IMR-90 (cell line): ENCODE data around the gene CDC26. TPM values are rescaled to one million over a fixed set of nuclear protein-coding genes. Genes with fewer than 3 reads are reported as not detected.
"Not testable (repeated sequence)": the region's sequence is repeated elsewhere in the genome, so short reads cannot be mapped to it uniquely, and the experiment has no call there.

Experiments used
- ATAC-seq: fragments of 200-7000 bp; cut with Tn5 transposase; 2 replicates; pipeline ENCODE4 v1.9.1; 2020; ENCODE audit warnings: low read depth, mild to moderate bottlenecking, moderate library complexity
- BruUV-seq: library from RNA; stranded (reverse); fragments of 400-500 nt; replicated peaks from 2 replicates; lab custom pipeline; 2021; lab: Mats Ljungman, UMichigan
- CTCF ChIA-PET: fragments of 300-600 bp; formaldehyde crosslinking; extraction: SDS; loops from one replicate; lab custom pipeline; 2021; ENCODE audit warnings: antibody characterized with exemption; lab: Yijun Ruan, JAX
- POLR2A ChIA-PET: fragments of 300-600 bp; sonication (Branson Sonifier 250); formaldehyde crosslinking; loops from one replicate; lab custom pipeline; 2022; ENCODE audit warnings: antibody characterized with exemption; ENCODE audit not compliant: unreplicated experiment; lab: Charles Lee
- DNase-seq: peaks from one replicate; pipeline ENCODE4 v3.0.0; 2013
- H2AFZ ChIP-seq: replicated peaks from 2 replicates; pipeline ENCODE3; 2013; ENCODE audit warnings: low read length, mild to moderate bottlenecking; ENCODE audit not compliant: poor library complexity
- H2AK5ac ChIP-seq: 2 replicates; pipeline ENCODE4 v1.6.1; 2013; ENCODE audit warnings: low read depth, low read length, inconsistent platforms
- H2AK9ac ChIP-seq: replicated peaks from 2 replicates; pipeline ENCODE3; 2013; ENCODE audit warnings: mild to moderate bottlenecking, low read depth, low read length, moderate library complexity; ENCODE audit not compliant: poor library complexity
- H2BK120ac ChIP-seq: 2 replicates; pipeline ENCODE4 v1.6.1; 2013; ENCODE audit warnings: low read depth, low read length, inconsistent platforms
- H2BK15ac ChIP-seq: 3 replicates; pipeline ENCODE4 v1.6.1; 2013; ENCODE audit warnings: low read depth, low read length, inconsistent platforms
- H2BK20ac ChIP-seq: 2 replicates; pipeline ENCODE4 v1.6.1; 2013; ENCODE audit warnings: low read depth, mild to moderate bottlenecking, inconsistent platforms, low read length, moderate library complexity
- H2BK5ac ChIP-seq: 2 replicates; pipeline ENCODE4 v1.6.1; 2013; ENCODE audit warnings: mild to moderate bottlenecking, low read depth, low read length, inconsistent platforms; ENCODE audit not compliant: poor library complexity, severe bottlenecking
- H3K14ac ChIP-seq: replicated peaks from 2 replicates; pipeline ENCODE4 v1.6.1; 2013; ENCODE audit warnings: low read depth, low read length, inconsistent platforms
- H3K18ac ChIP-seq: 2 replicates; pipeline ENCODE4 v1.6.1; 2013; ENCODE audit warnings: low read depth, low read length, control low read depth
- H3K23ac ChIP-seq: 2 replicates; pipeline ENCODE4 v1.6.1; 2013; ENCODE audit warnings: low read depth, low read length, inconsistent platforms
- H3K27ac ChIP-seq: 2 replicates; pipeline ENCODE4 v1.5.1; 2013; ENCODE audit warnings: mild to moderate bottlenecking, control low read depth, low read length; ENCODE audit not compliant: insufficient read depth
- H3K27me3 ChIP-seq: 2 replicates; pipeline ENCODE4 v1.6.1; 2013; ENCODE audit warnings: low read length; ENCODE audit not compliant: control insufficient read depth, insufficient read depth
- H3K36me3 ChIP-seq: 2 replicates; pipeline ENCODE4 v1.6.1; 2013; ENCODE audit warnings: low read length, mixed read lengths; ENCODE audit not compliant: control insufficient read depth, insufficient read depth
- H3K4ac ChIP-seq: 2 replicates; pipeline ENCODE4 v1.6.1; 2013; ENCODE audit warnings: low read depth, low read length, inconsistent platforms
- H3K4me1 ChIP-seq: 2 replicates; pipeline ENCODE4 v1.6.1; 2013; ENCODE audit warnings: low read length, mixed read lengths; ENCODE audit not compliant: control insufficient read depth, insufficient read depth
- H3K4me2 ChIP-seq: 2 replicates; pipeline ENCODE4 v1.6.1; 2013; ENCODE audit warnings: low read depth, mild to moderate bottlenecking, control low read depth, low read length, moderate library complexity
- H3K4me3 ChIP-seq: 2 replicates; pipeline ENCODE4 v1.5.1; 2013; ENCODE audit warnings: low read depth, mild to moderate bottlenecking, control low read depth, low read length, moderate library complexity; ENCODE audit not compliant: insufficient read depth
- H3K56ac ChIP-seq: 2 replicates; pipeline ENCODE4 v1.6.1; 2013; ENCODE audit warnings: low read length, inconsistent platforms; ENCODE audit not compliant: insufficient read depth; ENCODE audit errors: extremely low read depth
- H3K79me1 ChIP-seq, 2 experiments: 2 replicates each; pipeline ENCODE4 v1.6.1; 2013; ENCODE audit warnings: low read length in 2 of 2, inconsistent platforms in 1 of 2, low read depth in 1 of 2
- H3K9ac ChIP-seq: 2 replicates; pipeline ENCODE4 v1.6.1; 2013; ENCODE audit warnings: low read depth, low read length, control low read depth
- H3K9me1 ChIP-seq: 2 replicates; pipeline ENCODE4 v1.6.1; 2013; ENCODE audit warnings: low read length, inconsistent platforms; ENCODE audit not compliant: insufficient read depth
- H3K9me3 ChIP-seq: 2 replicates; pipeline ENCODE4 v1.6.1; 2013; ENCODE audit warnings: low read length; ENCODE audit not compliant: control insufficient read depth, insufficient read depth
- H4K20me1 ChIP-seq: 2 replicates; pipeline ENCODE4 v1.6.1; 2013; ENCODE audit warnings: low read length, inconsistent platforms; ENCODE audit not compliant: insufficient read depth
- H4K5ac ChIP-seq: 2 replicates; pipeline ENCODE4 v1.6.1; 2013; ENCODE audit warnings: mild to moderate bottlenecking, low read depth, low read length, control low read depth
- H4K8ac ChIP-seq, 2 experiments: 2 replicates each; pipeline ENCODE4 v1.6.1; 2013; ENCODE audit warnings: low read depth in 2 of 2, low read length in 2 of 2, control low read depth in 1 of 2, inconsistent platforms in 1 of 2
- H4K91ac ChIP-seq: 2 replicates; pipeline ENCODE4 v1.6.1; 2013; ENCODE audit warnings: low read depth, low read length, inconsistent platforms; ENCODE audit not compliant: insufficient read depth
- BHLHE40 ChIP-seq: fragments of 150-350 bp; IDR thresholded peaks from 2 replicates; pipeline ENCODE4 v1.6.1; 2016; ENCODE audit warnings: mild to moderate bottlenecking, low read depth, low read length
- FOS ChIP-seq: fragments of 150-350 bp; IDR thresholded peaks from 2 replicates; pipeline ENCODE4 v1.6.1; 2016; ENCODE audit warnings: low read depth, low read length
- MAZ ChIP-seq: IDR thresholded peaks from 2 replicates; pipeline ENCODE4 v1.6.1; 2012; ENCODE audit warnings: low read depth, mild to moderate bottlenecking, low read length, improper control_type of control experiment, moderate library complexity, borderline replicate concordance
- MXI1 ChIP-seq: IDR thresholded peaks from 2 replicates; pipeline ENCODE4 v1.6.1; 2012; ENCODE audit warnings: low read depth, mild to moderate bottlenecking, low read length, moderate library complexity, borderline replicate concordance
- NFE2L2 ChIP-seq: fragments of 150-350 bp; IDR thresholded peaks from 2 replicates; pipeline ENCODE4 v1.6.1; 2016; ENCODE audit warnings: low read depth, mild to moderate bottlenecking, low read length
- WGBS, 2 experiments: methylation state at CpG; one replicate each; pipeline versions ENCODE4 v1.1.5 to v1.1.7; 2013; ENCODE audit warnings: missing lambda C conversion rate in 2 of 2; ENCODE audit not compliant: insufficient read length in 1 of 2; ENCODE audit errors: extremely low coverage in 2 of 2; 5-methylcytosine and 5-hydroxymethylcytosine counted together
- dilution Hi-C: fragments of 300-500 bp; cut with HindIII; formaldehyde crosslinking; loops from one replicate; pipeline ENCODE4 v1.14.3; 2018; ENCODE audit warnings: low sequenced_read_pairs; ENCODE audit not compliant: unreplicated experiment
- in situ Hi-C: fragments of 300-500 bp; cut with MboI; formaldehyde crosslinking; loops from 3 replicates; pipeline ENCODE4 v1.14.3; 2019; ENCODE audit warnings: low sequenced_read_pairs, inconsistent platforms, mixed read lengths
- intact Hi-C: fragments of 100-400 bp; cut with micrococcal nuclease; formaldehyde crosslinking; loops from 2 replicates; pipeline ENCODE4 v1.10.0; 2022
- polyA plus RNA-seq, 3 experiments: library from polyadenylated mRNA; depleted of rRNA; stranded (reverse); fragments of >200 nt; gene quantifications; 2 replicates each; pipeline ENCODE4 v1.2.3, GENCODE V29; 2012; ENCODE audit warnings: low replicate concordance in 1 of 3
- total RNA-seq: library from RNA; depleted of rRNA; stranded (reverse); fragments of >200 nt; gene quantifications from 2 replicates; pipeline ENCODE4 v1.2.3, GENCODE V29; 2012
- TF ChIP-seq, protein P1 (sequence below): fragments of 150-350 bp; IDR thresholded peaks from 2 replicates; pipeline ENCODE4 v1.6.1; 2016; ENCODE audit warnings: low read depth, mild to moderate bottlenecking, low read length, moderate library complexity, borderline replicate concordance

CDC26 gene
- total and polyA plus RNA-seq, 2 of the 4 experiments (the other 2 are of a cell fraction) = 16.5 to 32.7 TPM

GRCh38 chr9:113296796-113297558 is 21.6 kb upstream of the CDC26 start:
- Histone ChIP-seq H3K23ac (no peak overlapping the region), H2BK15ac (no peak overlapping the region), H4K8ac (no peak overlapping the region), H3K9me1 (peaks cover 5% of the 10 kb centered on the region), H2AK9ac (no peak overlapping the region), H3K27ac (no peak overlapping the region), H3K36me3 (peaks cover 8% of the 10 kb centered on the region), H3K27me3 (peaks cover 19% of the 10 kb centered on the region), H3K4me1 (peaks cover 3% of the 10 kb centered on the region; the same call in 1 of the 2 replicates), H4K5ac (no peak overlapping the region), H3K9me3 (no peaks in the 10 kb centered on the region), H2AFZ (no peak overlapping the region), H3K79me1 (no peaks in the 10 kb centered on the region; a peak in 1 of 4 replicates), H3K9ac (no peak overlapping the region), H3K14ac (no peak overlapping the region), H3K4me2 (no peak overlapping the region), H3K4ac (no peak overlapping the region), H2BK20ac (no peak overlapping the region), H4K20me1 (peaks cover 6% of the 10 kb centered on the region; the same call in 1 of the 2 replicates), H2BK120ac (no peak overlapping the region), H3K4me3 (no peak overlapping the region), H2BK5ac (no peak overlapping the region), H3K18ac (no peak overlapping the region), H3K56ac (no peak overlapping the region), H4K91ac (no peak overlapping the region), H2AK5ac (no peak overlapping the region)
- TF ChIP-seq FOS = no peak
- TF ChIP-seq BHLHE40 = no peak
- TF ChIP-seq, protein P1, sequence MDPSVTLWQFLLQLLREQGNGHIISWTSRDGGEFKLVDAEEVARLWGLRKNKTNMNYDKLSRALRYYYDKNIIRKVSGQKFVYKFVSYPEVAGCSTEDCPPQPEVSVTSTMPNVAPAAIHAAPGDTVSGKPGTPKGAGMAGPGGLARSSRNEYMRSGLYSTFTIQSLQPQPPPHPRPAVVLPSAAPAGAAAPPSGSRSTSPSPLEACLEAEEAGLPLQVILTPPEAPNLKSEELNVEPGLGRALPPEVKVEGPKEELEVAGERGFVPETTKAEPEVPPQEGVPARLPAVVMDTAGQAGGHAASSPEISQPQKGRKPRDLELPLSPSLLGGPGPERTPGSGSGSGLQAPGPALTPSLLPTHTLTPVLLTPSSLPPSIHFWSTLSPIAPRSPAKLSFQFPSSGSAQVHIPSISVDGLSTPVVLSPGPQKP = no peak
- no peak for TF ChIP-seq MXI1
- TF ChIP-seq NFE2L2 = no peak
- no peak for TF ChIP-seq MAZ
- ATAC-seq (no peak), DNase-seq (no peak)
- POLR2A ChIA-PET = no interaction called here
- dilution Hi-C loops = no loop called here
- in situ Hi-C loops = no loop called here
- CTCF ChIA-PET = interaction anchor here (0.6 kb wide), 2 partner anchors 373 to 1118 kb away, joined by 3 to 4 read pairs; no protein-coding TSS in a partner anchor
- no TSS peak for BruUV-seq
- 63% methylated on average over 2 of the region's 9 CpGs; no CpG with 5 or more reads in 1 of the 2 experiments for WGBS, 2 experiments
- intact Hi-C loops = no loop called here

DNA sequence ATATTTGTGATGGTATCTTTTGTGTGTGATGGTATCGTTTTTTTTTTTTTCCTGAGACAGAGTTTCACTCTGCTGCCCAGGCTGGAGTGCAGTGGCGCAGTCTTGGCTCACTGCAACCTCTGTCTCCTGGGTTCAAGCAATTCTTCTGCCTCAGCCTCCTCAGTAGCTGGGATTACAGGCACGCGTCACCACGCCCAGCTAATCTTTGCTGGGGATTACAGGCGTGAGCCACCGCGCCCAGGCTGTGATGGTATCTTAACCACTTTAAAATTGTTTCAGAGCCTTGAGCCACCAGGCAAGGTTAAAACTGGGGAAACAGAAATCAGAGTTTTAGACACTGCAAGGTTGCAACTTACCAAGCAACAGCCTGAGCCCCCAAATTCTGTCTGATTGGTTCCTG is 20.9 kb upstream of the CDC26 start:
- BruUV-seq, CTCF ChIA-PET, DNase-seq: not testable (repeated sequence)

More for the DNA sequence above, 20.9 kb upstream of the CDC26 start:
- peaks cover 16% of the 10 kb centered on the region for H3K27me3 ChIP-seq
- H4K8ac ChIP-seq, H3K14ac ChIP-seq, H3K23ac ChIP-seq, H2AK5ac ChIP-seq, H3K4me1 ChIP-seq, H2AFZ ChIP-seq, H3K4me2 ChIP-seq, H3K18ac ChIP-seq, dilution Hi-C loops, H3K9me1 ChIP-seq, H3K4ac ChIP-seq, H3K9me3 ChIP-seq, POLR2A ChIA-PET, H2BK120ac ChIP-seq, H2AK9ac ChIP-seq, H3K56ac ChIP-seq, H4K20me1 ChIP-seq, ATAC-seq, intact Hi-C loops, H2BK20ac ChIP-seq, H3K4me3 ChIP-seq, H4K5ac ChIP-seq, H3K9ac ChIP-seq, H4K91ac ChIP-seq, H3K27ac ChIP-seq, H2BK15ac ChIP-seq, in situ Hi-C loops, H3K79me1 ChIP-seq, H2BK5ac ChIP-seq: not testable (repeated sequence)
- peaks cover 15% of the 10 kb centered on the region for H3K36me3 ChIP-seq
- WGBS, 2 experiments = 89% methylated on average over 5 of the region's 8 CpGs; no CpG with 5 or more reads in 1 of the 2 experiments
